Stimulated activated effector memory CD8-positive, alpha-beta T cell treated with anti-CD3 and anti-CD28 coated beads, Interleukin-12 subunit alpha, Interleukin-12 subunit beta, amount 100 ng/mL, for 72 hours (primary cell): ENCODE measurements around the gene ANKRD10.
"Not testable (repeated sequence)": the region's sequence is repeated elsewhere in the genome, so short reads cannot be mapped to it uniquely, and the experiment has no call there.

Experiments used
- ATAC-seq: fragments of 150-1000 bp; cut with Tn5 transposase; 2 replicates; pipeline ENCODE4 v1.10.0; 2021
- DNase-seq, 2 donors: peaks; one replicate each; pipeline ENCODE4 v3.0.0; 2021 to 2022; ENCODE audit warnings: low spot score in 2 of 2
- H3K27ac Mint-ChIP-seq: one replicate; pipeline ENCODE4 v1.8.0; 2022; ENCODE audit warnings: mild to moderate bottlenecking, mixed read lengths
- H3K36me3 Mint-ChIP-seq: one replicate; pipeline ENCODE4 v1.8.0; 2022; ENCODE audit warnings: mild to moderate bottlenecking, mixed read lengths
- H3K4me1 Mint-ChIP-seq: one replicate; pipeline ENCODE4 v1.8.0; 2022; ENCODE audit warnings: mixed read lengths
- H3K4me3 Mint-ChIP-seq: one replicate; pipeline ENCODE4 v1.8.0; 2022; ENCODE audit warnings: mild to moderate bottlenecking, mixed read lengths
- H3K9me3 Mint-ChIP-seq: one replicate; pipeline ENCODE4 v1.8.0; 2022; ENCODE audit warnings: mixed read lengths

ANKRD10 gene

DNA sequence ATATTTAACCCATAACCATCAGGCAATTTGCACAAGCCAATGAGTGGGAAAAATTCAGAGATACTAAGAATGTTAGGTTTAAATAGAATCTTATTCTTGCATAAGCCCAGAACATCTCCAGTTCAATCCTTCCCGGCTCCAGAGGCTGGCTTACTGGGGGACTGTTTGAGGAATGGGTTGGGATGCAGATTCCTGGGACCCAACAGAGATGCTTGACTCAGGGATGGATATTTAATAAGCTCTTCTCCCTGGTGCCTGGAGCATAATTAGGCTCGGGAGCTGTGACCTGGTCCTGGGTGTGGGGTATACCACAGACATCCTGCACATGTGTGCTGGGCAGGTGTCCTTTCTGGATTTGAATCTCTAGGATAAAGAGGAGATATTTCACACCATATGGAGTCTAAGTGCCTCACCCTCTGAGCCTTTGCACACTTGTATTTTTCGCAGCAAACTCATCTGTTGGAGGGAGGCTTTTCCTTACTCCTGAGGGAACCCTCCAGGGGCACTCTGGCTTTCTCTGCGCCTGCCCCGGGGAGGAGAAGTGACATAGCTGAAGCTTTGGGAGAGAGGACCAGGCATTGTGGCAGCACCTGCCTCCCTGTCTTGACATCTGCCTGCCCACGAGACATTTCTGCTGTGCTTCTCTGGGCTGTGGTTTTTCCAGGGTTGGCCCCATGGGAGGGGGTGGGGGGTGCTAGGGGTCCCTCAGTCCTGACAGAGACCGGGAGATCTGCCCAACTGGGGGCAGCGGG lies 36.1 kb upstream of the ANKRD10 start:
- peak overlapping the region; percentile 49 for H3K27ac Mint-ChIP-seq
- H3K9me3 Mint-ChIP-seq = no peaks in the 10 kb centered on the region
- ATAC-seq = no peak

DNA sequence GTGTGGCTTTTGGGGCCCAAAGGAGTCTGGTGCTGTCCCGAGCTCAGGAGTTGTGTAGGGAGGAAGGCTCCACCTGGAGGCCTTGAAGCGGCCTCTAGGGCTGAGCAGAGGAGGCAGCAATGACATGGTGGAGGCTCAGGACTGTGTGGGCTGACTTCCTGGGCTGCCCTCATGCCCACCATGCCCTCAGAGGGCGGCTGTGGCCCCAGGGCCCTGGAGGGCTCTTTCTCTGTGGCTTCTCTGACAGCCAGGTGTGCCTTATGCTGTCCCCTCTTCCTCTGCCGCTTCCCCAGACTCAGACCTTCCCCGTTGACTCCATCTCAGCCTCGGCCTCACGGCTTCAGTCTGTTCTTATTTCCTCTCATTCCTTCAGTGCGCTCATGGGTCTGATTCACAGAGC lies 35.5 kb upstream of the ANKRD10 start:
- DNase-seq (no peak), ATAC-seq (no peak)
- peak overlapping the region; percentile 49 for H3K27ac Mint-ChIP-seq
- peaks cover 10% of the 10 kb centered on the region for H3K4me1 Mint-ChIP-seq
- no peaks in the 10 kb centered on the region for H3K9me3 Mint-ChIP-seq
- H3K36me3 Mint-ChIP-seq = no peaks in the 10 kb centered on the region
- H3K4me3 Mint-ChIP-seq = no peak overlapping the region

More for the DNA sequence above, 36.1 kb upstream of the ANKRD10 start:
- peak in 1 of 2 donors; percentile 36 for DNase-seq
- Mint-ChIP-seq H3K36me3 (no peaks in the 10 kb centered on the region), H3K4me1 (peaks cover 11% of the 10 kb centered on the region), H3K4me3 (no peak overlapping the region)

DNA sequence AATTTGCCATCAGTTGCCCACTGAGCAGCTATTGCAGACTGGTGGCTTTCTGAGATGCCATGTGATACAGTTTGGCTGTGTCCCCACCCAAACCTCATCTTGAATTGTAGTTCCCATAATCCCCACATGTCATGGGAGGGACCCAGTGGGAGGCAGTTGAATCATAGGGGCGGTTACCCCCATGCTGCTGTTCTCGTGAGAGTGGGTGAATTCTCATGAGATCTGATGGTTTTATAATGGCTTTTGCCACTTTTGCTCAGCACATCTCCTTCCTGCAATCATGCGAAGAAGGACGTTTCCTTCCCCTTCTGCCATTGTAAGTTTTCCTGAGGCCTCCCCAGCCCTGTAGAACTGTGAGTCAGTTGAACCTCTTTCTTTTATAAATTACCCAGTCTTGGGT lies 34.8 kb upstream of the ANKRD10 start:
- Mint-ChIP-seq H3K4me3 (no peak overlapping the region), H3K36me3 (no peaks in the 10 kb centered on the region), H3K9me3 (no peaks in the 10 kb centered on the region), H3K27ac (no peak overlapping the region), H3K4me1 (peaks cover 3% of the 10 kb centered on the region)
- no peak for DNase-seq
- ATAC-seq = no peak

DNA sequence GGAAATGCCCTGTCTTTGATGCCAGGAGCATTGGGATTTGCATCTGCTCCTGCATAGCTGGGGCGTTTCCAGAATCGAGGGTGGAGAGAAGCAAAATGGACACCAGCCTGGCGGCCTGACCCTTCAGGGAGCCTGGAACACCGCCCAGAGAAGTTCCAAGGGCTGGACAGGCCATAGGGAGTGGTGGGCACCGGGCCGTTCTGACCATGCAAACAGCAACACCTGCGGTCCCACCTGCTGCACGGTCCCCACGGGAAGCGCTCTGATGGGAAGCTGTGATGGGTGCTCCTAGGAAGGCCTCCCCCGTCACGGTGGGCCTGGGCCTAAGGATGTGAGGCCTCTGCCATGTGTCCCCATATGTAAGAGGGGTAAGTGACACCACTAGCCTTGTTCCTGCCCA lies 34.2 kb upstream of the ANKRD10 start:
- H3K27ac Mint-ChIP-seq = no peak overlapping the region
- no peak overlapping the region for H3K4me3 Mint-ChIP-seq
- H3K9me3 Mint-ChIP-seq = no peaks in the 10 kb centered on the region
- DNase-seq (no peak), ATAC-seq (no peak)
- no peaks in the 10 kb centered on the region for H3K36me3 Mint-ChIP-seq
- H3K4me1 Mint-ChIP-seq = peaks cover 3% of the 10 kb centered on the region

DNA sequence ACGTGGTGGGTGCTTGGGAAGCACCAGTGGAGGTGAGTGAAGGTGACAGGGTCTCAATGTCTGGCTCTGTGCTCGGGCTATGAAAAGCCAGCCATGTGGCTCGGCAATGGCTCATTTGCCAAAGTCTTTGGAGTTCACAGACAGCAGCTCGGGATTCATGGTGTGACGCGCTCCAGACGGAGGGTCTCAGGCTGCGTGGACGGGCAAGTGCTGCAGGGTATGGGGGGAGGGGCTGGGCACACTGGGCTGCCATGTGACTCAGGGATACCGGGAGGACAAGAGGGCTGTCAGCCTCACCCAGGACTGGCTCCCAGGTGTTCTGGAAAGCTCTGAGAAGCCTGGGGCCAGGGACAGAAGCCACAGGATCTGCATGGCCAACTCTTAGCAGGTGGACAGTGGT lies 32.5 kb upstream of the ANKRD10 start:
- not testable (repeated sequence) for H3K27ac Mint-ChIP-seq, H3K4me3 Mint-ChIP-seq
- H3K4me1 Mint-ChIP-seq = peaks cover 13% of the 10 kb centered on the region

DNA sequence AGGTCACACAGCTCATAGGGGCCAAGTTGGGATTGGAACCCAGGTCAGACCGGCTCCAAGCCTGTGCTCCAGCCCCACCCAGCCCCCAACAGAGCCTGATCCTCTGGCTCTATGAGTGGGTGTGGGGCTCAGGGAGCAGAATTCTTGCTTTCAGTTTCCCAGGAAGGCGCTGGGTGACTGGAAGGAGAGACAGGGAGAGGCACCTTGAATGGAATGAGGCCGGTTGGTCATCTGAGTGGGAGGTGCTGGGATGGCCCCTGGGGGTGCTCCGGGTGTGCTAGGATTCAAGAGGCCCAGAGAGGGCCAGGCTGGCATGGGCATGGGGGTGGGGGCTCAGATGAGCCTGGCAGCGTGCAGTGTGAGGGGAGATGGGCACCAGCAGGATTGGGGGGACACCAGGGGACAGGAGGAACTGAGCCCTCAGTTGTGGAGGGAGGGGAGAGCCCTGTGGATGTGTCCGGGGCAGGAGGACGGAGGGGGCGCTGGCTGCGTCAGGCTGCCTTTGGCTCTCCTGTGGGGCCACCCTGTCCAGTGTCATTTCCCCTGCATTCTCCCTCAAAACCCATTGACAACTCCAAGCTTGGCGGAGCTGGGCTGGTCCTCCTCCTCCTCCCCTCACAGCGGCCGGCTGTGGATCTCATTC lies 31.2 kb upstream of the ANKRD10 start:
- Mint-ChIP-seq H3K4me1 (peaks cover 22% of the 10 kb centered on the region), H3K36me3 (no peaks in the 10 kb centered on the region), H3K4me3 (no peak overlapping the region), H3K27ac (no peak overlapping the region), H3K9me3 (no peaks in the 10 kb centered on the region)
- ATAC-seq (no peak), DNase-seq (no peak)

More for the DNA sequence above, 32.5 kb upstream of the ANKRD10 start:
- H3K36me3 Mint-ChIP-seq, DNase-seq, H3K9me3 Mint-ChIP-seq, ATAC-seq: not testable (repeated sequence)

DNA sequence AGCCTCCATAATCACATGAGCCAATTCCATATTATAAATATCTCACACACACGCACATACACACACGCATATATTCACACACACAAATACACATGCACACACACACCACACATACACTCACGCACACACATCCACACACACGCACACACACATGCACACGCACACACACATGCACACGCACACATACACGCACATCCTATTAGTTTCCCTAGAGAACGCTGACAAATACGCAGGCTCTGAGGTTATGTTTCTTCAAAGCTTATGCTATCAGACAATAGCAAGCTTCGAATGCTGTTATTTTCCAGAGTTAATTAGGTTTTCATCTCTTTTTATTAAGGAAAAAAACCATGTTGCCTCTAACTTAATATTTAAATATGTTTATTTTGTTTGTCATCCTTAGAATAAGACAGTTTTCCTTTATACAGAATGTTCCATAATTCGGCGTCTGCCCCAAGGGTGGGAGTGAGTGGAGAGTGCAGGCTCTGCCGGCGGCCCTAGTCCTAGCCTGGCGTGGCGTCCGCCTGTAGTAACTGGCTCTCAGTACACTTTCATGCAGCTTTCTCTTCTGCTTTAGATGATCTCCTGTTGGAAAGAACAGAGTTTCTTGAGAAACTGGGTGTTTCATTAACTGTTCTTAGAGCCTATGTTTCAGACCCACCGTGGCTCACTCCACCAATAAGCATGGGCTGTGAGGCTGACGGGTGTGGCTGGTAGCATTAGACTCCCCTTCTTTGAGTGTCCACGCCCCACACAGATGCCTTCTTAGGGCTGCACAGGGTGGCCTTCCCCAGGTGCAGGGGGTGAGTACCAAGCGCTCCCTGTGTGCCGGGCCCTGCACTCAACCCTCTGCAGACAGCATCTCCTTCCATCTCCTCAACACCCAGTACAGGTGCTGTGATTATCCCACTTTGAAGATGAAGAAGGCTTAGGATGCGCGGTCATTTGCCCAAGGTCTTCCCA lies 30.4 kb upstream of the ANKRD10 start:
- H3K27ac Mint-ChIP-seq = no peak overlapping the region
- ATAC-seq (no peak), DNase-seq (no peak)
- peaks cover 22% of the 10 kb centered on the region for H3K4me1 Mint-ChIP-seq
- H3K9me3 Mint-ChIP-seq = no peaks in the 10 kb centered on the region
- H3K4me3 Mint-ChIP-seq = no peak overlapping the region
- no peaks in the 10 kb centered on the region for H3K36me3 Mint-ChIP-seq

DNA sequence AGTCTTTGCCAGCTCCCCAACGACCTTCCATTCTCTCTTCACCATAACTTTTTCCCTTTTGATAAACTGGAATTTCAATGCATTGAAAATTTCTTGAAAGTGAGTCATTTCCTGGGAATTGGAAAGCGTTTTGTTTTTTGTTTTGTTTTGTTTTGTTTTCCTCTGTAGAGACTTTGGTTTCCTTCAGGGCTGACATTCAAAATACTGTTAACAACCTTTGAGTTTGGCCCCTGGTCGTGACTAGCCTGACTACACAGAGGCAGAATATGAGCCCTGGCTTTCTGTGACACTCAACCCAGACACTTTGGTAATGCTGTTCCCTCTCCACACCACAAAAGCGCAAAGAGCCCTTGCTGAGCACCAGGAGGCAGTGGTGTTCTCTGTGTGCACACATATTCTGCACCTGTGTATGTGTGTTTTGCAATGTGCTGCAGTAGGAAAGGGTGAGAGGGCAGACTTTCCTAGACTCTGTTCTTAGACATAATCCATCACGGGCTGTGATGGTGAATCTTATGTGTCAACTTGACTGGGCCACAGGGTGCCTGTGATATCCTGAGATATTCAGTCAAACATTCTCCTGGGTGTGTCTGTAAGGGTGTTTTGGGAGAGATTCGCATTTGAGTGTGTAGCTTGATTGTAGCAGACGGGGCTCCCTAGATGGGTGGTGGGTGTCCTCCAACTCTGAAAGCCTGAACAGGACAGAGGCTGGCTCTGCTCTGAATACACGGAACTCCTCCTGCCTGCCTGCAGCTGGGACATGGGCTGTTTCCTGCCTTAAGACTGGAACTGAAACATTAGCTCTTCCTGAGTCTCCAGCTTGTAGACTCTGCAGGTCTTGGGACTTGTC lies 29.5 kb upstream of the ANKRD10 start:
- ATAC-seq (peak; percentile 84), DNase-seq (no peak)
- no peak overlapping the region for H3K27ac Mint-ChIP-seq
- H3K9me3 Mint-ChIP-seq = no peaks in the 10 kb centered on the region
- peaks cover 23% of the 10 kb centered on the region for H3K4me1 Mint-ChIP-seq
- H3K4me3 Mint-ChIP-seq = no peak overlapping the region
- no peaks in the 10 kb centered on the region for H3K36me3 Mint-ChIP-seq

DNA sequence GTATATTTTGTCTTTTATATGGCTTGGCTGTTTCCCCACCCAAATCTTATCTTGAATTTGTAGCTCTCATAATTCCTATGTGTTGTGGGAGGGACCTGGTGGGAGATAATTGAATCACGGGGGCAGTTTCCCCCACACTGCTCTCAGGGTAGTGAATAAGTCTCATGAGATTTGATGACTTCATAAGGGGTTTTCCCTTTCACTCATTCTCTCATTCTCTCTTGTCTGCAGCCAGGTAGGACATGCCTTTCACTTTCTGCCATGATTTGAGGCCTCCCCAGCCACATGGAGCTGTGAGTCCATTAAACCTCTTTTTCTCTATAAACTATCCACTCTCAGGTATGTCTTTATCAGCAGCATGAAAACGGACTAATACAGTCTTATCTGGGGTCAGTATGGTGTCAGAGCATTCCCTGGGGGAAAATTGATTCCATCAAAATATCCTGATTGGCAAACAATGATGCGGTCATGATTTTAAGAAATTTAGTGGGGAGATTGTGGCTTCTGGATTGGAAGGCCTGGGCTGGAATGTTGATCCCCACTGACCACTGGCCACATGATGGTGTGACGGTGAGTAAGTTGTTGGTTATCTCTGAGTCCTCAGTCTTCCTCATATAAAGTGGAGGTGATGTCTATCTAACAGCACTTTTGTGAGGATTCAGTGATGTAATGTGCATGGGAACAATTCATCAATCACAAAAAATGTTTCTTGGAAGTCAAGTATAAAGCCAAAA lies 27.5 kb upstream of the ANKRD10 start:
- peak overlapping the region; percentile 14 for H3K27ac Mint-ChIP-seq
- DNase-seq (no peak), ATAC-seq (peak; percentile 85)
- no peak overlapping the region for H3K4me3 Mint-ChIP-seq
- H3K4me1 Mint-ChIP-seq = peaks cover 36% of the 10 kb centered on the region
- no peaks in the 10 kb centered on the region for H3K9me3 Mint-ChIP-seq
- H3K36me3 Mint-ChIP-seq = no peaks in the 10 kb centered on the region

DNA sequence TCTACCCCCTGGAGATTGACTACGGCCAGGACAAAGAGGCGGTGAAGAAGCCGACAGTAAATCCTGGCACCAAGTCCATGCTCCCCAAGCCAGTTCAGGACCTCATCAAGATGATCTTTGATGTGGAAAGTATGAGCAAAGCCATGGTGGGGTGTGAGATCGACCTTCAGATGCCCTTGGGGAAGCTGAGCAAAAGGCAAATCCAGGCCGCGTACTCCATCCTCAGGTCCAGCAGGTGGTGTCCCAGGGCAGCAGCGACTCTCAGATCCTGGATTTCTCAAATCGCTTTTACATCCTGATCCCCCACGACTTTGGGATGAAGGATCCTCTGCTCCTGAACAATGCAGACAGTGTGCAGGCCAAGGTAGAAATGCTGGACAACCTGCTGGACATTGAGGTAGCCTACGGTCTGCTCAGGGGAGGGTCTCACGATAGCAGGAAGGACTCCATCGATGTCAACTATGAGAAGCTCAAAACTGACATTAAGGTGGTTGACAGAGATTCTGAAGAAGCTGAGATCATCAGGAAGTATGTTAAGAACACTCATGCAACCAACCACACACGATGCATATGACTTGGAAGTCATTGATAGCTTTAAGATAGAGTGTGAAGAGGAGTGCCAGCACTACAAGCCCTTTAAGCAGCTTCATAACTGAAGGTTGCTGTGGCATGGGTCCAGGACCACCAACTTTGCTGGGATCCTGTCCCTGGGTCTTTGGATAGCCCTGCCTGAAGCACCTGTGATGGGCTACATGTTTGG lies 24.0 kb upstream of the ANKRD10 start:
- Mint-ChIP-seq H3K4me1 (peaks cover 31% of the 10 kb centered on the region), H3K27ac (no peak overlapping the region), H3K9me3 (peaks cover 19% of the 10 kb centered on the region), H3K36me3 (no peaks in the 10 kb centered on the region), H3K4me3 (no peak overlapping the region)
- ATAC-seq (peak; percentile 85), DNase-seq (no peak)

DNA sequence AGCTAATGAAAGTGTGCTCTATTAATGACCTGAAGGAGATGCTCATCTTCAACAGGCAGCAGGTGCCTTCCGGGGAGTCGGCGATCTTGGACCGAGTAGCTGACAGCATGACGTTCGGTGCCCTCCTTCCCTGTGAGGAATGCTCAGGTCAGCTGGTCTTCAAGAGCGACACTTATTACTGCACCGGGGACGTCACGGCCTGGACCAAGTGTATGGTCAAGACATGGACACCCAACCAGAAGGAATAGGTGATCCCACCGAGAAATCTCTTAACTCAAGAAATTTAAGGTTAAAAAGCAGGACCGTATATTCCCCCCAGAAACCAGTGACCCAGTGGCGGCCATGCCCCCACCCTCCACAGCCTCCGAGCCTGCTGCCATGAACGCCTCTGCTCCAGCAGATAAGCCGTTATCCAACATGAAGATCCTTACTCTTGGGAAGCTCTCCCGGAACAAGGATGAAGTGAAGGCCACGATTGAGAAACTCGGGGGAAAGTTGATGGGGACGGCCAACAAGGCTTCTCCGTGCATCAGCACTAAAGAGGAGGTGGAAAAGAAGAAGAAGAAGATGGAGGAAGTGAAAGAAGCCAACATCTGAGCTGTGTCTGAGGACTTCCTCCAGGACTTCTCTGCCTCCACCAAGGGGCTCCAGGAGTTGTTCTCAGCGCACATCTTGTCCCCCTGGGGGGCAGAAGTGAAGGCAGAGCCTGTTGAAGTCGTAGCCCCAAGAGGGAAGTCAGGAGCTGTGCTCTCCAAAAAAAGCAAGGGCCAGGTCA lies 22.8 kb upstream of the ANKRD10 start:
- ATAC-seq (no peak), DNase-seq (no peak)
- no peak overlapping the region for H3K4me3 Mint-ChIP-seq
- H3K4me1 Mint-ChIP-seq = peaks cover 28% of the 10 kb centered on the region
- H3K27ac Mint-ChIP-seq = no peak overlapping the region
- H3K9me3 Mint-ChIP-seq = peaks cover 22% of the 10 kb centered on the region
- no peaks in the 10 kb centered on the region for H3K36me3 Mint-ChIP-seq

DNA sequence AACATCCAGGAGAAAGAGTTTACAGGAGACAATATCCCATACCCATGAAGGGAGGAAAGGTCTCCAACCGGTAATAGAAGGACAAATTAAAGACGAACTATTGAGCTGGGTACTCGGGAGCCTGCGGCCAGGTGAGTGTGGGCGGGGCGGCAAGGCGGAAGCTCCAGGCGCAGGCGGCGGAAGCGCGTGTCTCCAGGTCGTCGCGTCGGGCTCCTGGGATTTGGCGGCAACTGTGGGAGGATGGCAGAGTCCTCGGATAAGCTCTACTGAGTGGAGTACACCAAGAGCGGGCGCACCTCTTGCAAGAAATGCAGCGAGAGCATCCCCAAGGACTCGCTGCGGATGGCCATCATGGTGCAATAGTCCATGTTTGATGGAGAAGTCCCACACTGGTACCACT lies 21.6 kb upstream of the ANKRD10 start:
- DNase-seq (no peak), ATAC-seq (no peak)
- H3K27ac Mint-ChIP-seq = no peak overlapping the region
- H3K4me1 Mint-ChIP-seq = peaks cover 16% of the 10 kb centered on the region
- H3K36me3 Mint-ChIP-seq = no peaks in the 10 kb centered on the region
- no peak overlapping the region for H3K4me3 Mint-ChIP-seq
- H3K9me3 Mint-ChIP-seq = peaks cover 22% of the 10 kb centered on the region

DNA sequence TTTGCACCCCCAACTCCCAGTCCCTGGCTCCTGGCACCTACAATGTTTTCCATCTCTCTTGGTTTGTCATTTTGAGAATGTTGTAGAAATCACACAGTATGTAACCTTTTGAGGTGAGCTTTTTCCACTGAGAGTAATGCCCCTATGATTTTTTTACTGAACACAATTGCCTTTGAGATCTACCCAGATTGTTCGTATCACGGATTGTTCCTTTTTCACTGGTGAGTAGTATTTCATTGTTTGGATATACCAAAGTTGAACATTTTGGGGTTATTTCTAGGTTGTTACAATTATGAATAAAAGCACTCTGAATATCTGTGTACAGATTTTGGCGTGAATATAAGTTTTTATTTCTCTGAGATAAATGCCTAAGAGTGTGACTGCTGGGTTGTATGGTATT lies 17.7 kb upstream of the ANKRD10 start:
- ATAC-seq = no peak
- H3K27ac Mint-ChIP-seq = no peak overlapping the region
- H3K4me3 Mint-ChIP-seq = no peak overlapping the region
- H3K4me1 Mint-ChIP-seq = peaks cover 8% of the 10 kb centered on the region
- H3K36me3 Mint-ChIP-seq = no peaks in the 10 kb centered on the region
- peaks cover 22% of the 10 kb centered on the region for H3K9me3 Mint-ChIP-seq
- DNase-seq = no peak
